Measurements from ENCODE around the gene APC2. TPM values are rescaled to one million over a fixed set of nuclear protein-coding genes. Genes with fewer than 3 reads are reported as not detected.

APC2 gene
- total and polyA plus RNA-seq, 4 donors: 0.03 to 0.42 (median 0.26) TPM; not detected in 1

GRCh38 chr19:1457031-1457739 is 7.3 kb downstream of the APC2 start:
- H3K4me1 ChIP-seq (ENCODE audit: control insufficient read depth in 1 of 2, insufficient read depth in 2 of 2, low read length in 2 of 2): no peaks in the 10 kb centered on the region
- H3K27me3 ChIP-seq (ENCODE audit: control insufficient read depth in 1 of 2, insufficient read depth in 2 of 2, low read length in 1 of 2): no peaks in the 10 kb centered on the region
- ATAC-seq (ENCODE audit: low FRiP score) (no peak), DNase-seq (no peak)
- no peaks in the 10 kb centered on the region for H3K36me3 ChIP-seq (ENCODE audit: control insufficient read depth in 1 of 2, insufficient read depth in 2 of 2, low read length in 1 of 2)
- no peak overlapping the region for H3K4me3 ChIP-seq (ENCODE audit: low read length in 2 of 2)
- WGBS, 2 donors: 13% methylated on average over 48 of the region's 48 CpGs
- H3K27ac ChIP-seq (ENCODE audit: low read depth in 1 of 2, low read length in 2 of 2): no peak overlapping the region
- H3K9me3 ChIP-seq (ENCODE audit: control insufficient read depth, low read length): no peaks in the 10 kb centered on the region
- intact Hi-C loops (cut with DNase I): no loop called here

GRCh38 chr19:1457892-1458291 is 8.0 kb downstream of the APC2 start:
- WGBS, 2 donors: 86 to 92% methylated on average over 16 of the region's 16 CpGs
- Histone ChIP-seq H3K27ac (ENCODE audit: low read depth in 1 of 2, low read length in 2 of 2) (no peak overlapping the region), H3K36me3 (ENCODE audit: control insufficient read depth in 1 of 2, insufficient read depth in 2 of 2, low read length in 1 of 2) (no peaks in the 10 kb centered on the region), H3K4me1 (ENCODE audit: control insufficient read depth in 1 of 2, insufficient read depth in 2 of 2, low read length in 2 of 2) (no peaks in the 10 kb centered on the region), H3K4me3 (ENCODE audit: low read length in 2 of 2) (no peak overlapping the region), H3K9me3 (ENCODE audit: control insufficient read depth, low read length) (no peaks in the 10 kb centered on the region), H3K27me3 (ENCODE audit: control insufficient read depth in 1 of 2, insufficient read depth in 2 of 2, low read length in 1 of 2) (no peaks in the 10 kb centered on the region)
- ATAC-seq (ENCODE audit: low FRiP score): no peak
- intact Hi-C loops (cut with DNase I): no loop called here
- no peak for DNase-seq

DNA sequence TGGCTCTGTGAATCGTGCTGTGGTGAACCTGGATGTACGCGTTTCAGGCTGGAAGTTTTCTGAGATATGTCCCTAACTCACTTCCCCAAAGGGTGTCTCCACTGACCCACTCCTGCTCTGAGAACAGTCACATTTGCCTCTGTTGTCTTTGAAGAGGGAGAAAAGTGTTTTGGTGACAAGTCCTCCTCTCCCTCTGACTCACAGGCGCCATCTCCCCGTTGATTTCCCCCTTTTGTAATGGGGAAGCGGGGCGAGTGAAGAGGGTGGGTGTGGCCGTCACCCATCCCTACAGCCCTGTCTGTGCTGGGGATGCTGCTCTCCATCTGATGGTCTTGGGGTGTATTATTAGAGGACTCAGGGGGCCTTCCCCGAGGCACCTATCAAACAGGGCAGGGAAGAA is 9.6 kb downstream of the APC2 start:
- intact Hi-C loops (cut with DNase I): no loop called here
- H3K9me3 ChIP-seq (ENCODE audit: control insufficient read depth, low read length): no peaks in the 10 kb centered on the region
- no peaks in the 10 kb centered on the region for H3K36me3 ChIP-seq (ENCODE audit: control insufficient read depth in 1 of 2, insufficient read depth in 2 of 2, low read length in 1 of 2)
- no peaks in the 10 kb centered on the region for H3K4me1 ChIP-seq (ENCODE audit: control insufficient read depth in 1 of 2, insufficient read depth in 2 of 2, low read length in 2 of 2)
- DNase-seq (no peak), ATAC-seq (ENCODE audit: low FRiP score) (no peak)
- 83 to 85% methylated on average over 9 of the region's 9 CpGs for WGBS, 2 donors
- H3K27me3 ChIP-seq (ENCODE audit: control insufficient read depth in 1 of 2, insufficient read depth in 2 of 2, low read length in 1 of 2): no peaks in the 10 kb centered on the region
- no peak overlapping the region for H3K27ac ChIP-seq (ENCODE audit: low read depth in 1 of 2, low read length in 2 of 2)
- H3K4me3 ChIP-seq (ENCODE audit: low read length in 2 of 2): no peak overlapping the region

GRCh38 chr19:1460033-1460995 is 10.4 kb downstream of the APC2 start:
- no peaks in the 10 kb centered on the region for H3K27me3 ChIP-seq (ENCODE audit: control insufficient read depth in 1 of 2, insufficient read depth in 2 of 2, low read length in 1 of 2)
- ATAC-seq (ENCODE audit: low FRiP score) (no peak), DNase-seq (no peak)
- H3K36me3 ChIP-seq (ENCODE audit: control insufficient read depth in 1 of 2, insufficient read depth in 2 of 2, low read length in 1 of 2): no peaks in the 10 kb centered on the region
- WGBS, 2 donors: 91 to 95% methylated on average over 36 of the region's 36 CpGs
- H3K4me1 ChIP-seq (ENCODE audit: control insufficient read depth in 1 of 2, insufficient read depth in 2 of 2, low read length in 2 of 2): no peaks in the 10 kb centered on the region
- H3K27ac ChIP-seq (ENCODE audit: low read depth in 1 of 2, low read length in 2 of 2): no peak overlapping the region
- intact Hi-C loops (cut with DNase I): no loop called here
- no peaks in the 10 kb centered on the region for H3K9me3 ChIP-seq (ENCODE audit: control insufficient read depth, low read length)
- no peak overlapping the region for H3K4me3 ChIP-seq (ENCODE audit: low read length in 2 of 2)

- DNase-seq (no peak), ATAC-seq (ENCODE audit: low FRiP score) (no peak)
- H3K27ac ChIP-seq (ENCODE audit: low read depth in 1 of 2, low read length in 2 of 2): no peak overlapping the region
- H3K4me1 ChIP-seq (ENCODE audit: control insufficient read depth in 1 of 2, insufficient read depth in 2 of 2, low read length in 2 of 2): no peaks in the 10 kb centered on the region
- WGBS, 2 donors: 96% methylated on average over 24 of the region's 24 CpGs
- H3K9me3 ChIP-seq (ENCODE audit: control insufficient read depth, low read length): no peaks in the 10 kb centered on the region
- H3K27me3 ChIP-seq (ENCODE audit: control insufficient read depth in 1 of 2, insufficient read depth in 2 of 2, low read length in 1 of 2): no peaks in the 10 kb centered on the region
- intact Hi-C loops (cut with DNase I): no loop called here
- no peak overlapping the region for H3K4me3 ChIP-seq (ENCODE audit: low read length in 2 of 2)
- no peaks in the 10 kb centered on the region for H3K36me3 ChIP-seq (ENCODE audit: control insufficient read depth in 1 of 2, insufficient read depth in 2 of 2, low read length in 1 of 2)
These were observed 11.9 kb downstream of the APC2 start for GRCh38 chr19:1461862-1462261.

- Histone ChIP-seq H3K9me3 (ENCODE audit: control insufficient read depth, low read length) (no peaks in the 10 kb centered on the region), H3K4me3 (ENCODE audit: low read length in 2 of 2) (no peak overlapping the region), H3K36me3 (ENCODE audit: control insufficient read depth in 1 of 2, insufficient read depth in 2 of 2, low read length in 1 of 2) (no peaks in the 10 kb centered on the region), H3K27me3 (ENCODE audit: control insufficient read depth in 1 of 2, insufficient read depth in 2 of 2, low read length in 1 of 2) (no peaks in the 10 kb centered on the region), H3K4me1 (ENCODE audit: control insufficient read depth in 1 of 2, insufficient read depth in 2 of 2, low read length in 2 of 2) (no peaks in the 10 kb centered on the region), H3K27ac (ENCODE audit: low read depth in 1 of 2, low read length in 2 of 2) (no peak overlapping the region)
- ATAC-seq (ENCODE audit: low FRiP score) (no peak), DNase-seq (no peak)
- intact Hi-C loops (cut with DNase I): no loop called here
- 48 to 55% methylated on average over 50 to 83 of the region's 83 CpGs for WGBS, 2 donors
These were observed 15.5 kb downstream of the APC2 start for GRCh38 chr19:1465191-1466016.

- Histone ChIP-seq H3K27ac (ENCODE audit: low read depth in 1 of 2, low read length in 2 of 2) (no peak overlapping the region), H3K4me1 (ENCODE audit: control insufficient read depth in 1 of 2, insufficient read depth in 2 of 2, low read length in 2 of 2) (no peaks in the 10 kb centered on the region), H3K27me3 (ENCODE audit: control insufficient read depth in 1 of 2, insufficient read depth in 2 of 2, low read length in 1 of 2) (peaks cover 0 to 1% of the 10 kb centered on the region in 2 donors), H3K36me3 (ENCODE audit: control insufficient read depth in 1 of 2, insufficient read depth in 2 of 2, low read length in 1 of 2) (no peaks in the 10 kb centered on the region), H3K9me3 (ENCODE audit: control insufficient read depth, low read length) (no peaks in the 10 kb centered on the region), H3K4me3 (ENCODE audit: low read length in 2 of 2) (no peak overlapping the region)
- WGBS, 2 donors: 56 to 59% methylated on average over 36 to 41 of the region's 41 CpGs
- intact Hi-C loops (cut with DNase I): no loop called here
- DNase-seq (no peak), ATAC-seq (ENCODE audit: low FRiP score) (no peak)
These were observed 16.1 kb downstream of the APC2 start for GRCh38 chr19:1466018-1466460.

- Histone ChIP-seq H3K27ac (ENCODE audit: low read depth in 1 of 2, low read length in 2 of 2) (no peak overlapping the region), H3K27me3 (ENCODE audit: control insufficient read depth in 1 of 2, insufficient read depth in 2 of 2, low read length in 1 of 2) (peaks cover 0 to 2% of the 10 kb centered on the region in 2 donors), H3K36me3 (ENCODE audit: control insufficient read depth in 1 of 2, insufficient read depth in 2 of 2, low read length in 1 of 2) (no peaks in the 10 kb centered on the region), H3K4me1 (ENCODE audit: control insufficient read depth in 1 of 2, insufficient read depth in 2 of 2, low read length in 2 of 2) (no peaks in the 10 kb centered on the region), H3K9me3 (ENCODE audit: control insufficient read depth, low read length) (no peaks in the 10 kb centered on the region), H3K4me3 (ENCODE audit: low read length in 2 of 2) (no peak overlapping the region)
- no peak for DNase-seq
- intact Hi-C loops (cut with DNase I): no loop called here
- no peak for ATAC-seq (ENCODE audit: low FRiP score)
- WGBS, 2 donors: 36 to 38% methylated on average over 58 to 70 of the region's 70 CpGs
These were observed 16.7 kb downstream of the APC2 start for GRCh38 chr19:1466461-1467214.

Measured in aorta (tissue), 5 donors.